Tibial artery (tissue), 4 donors: ENCODE results near the gene BCDIN3D.

ENCODE experiments used
- DNase-seq, 2 donors: peaks; one replicate each; pipeline ENCODE4 v3.0.0-alpha.2; 2019
- H3K27ac ChIP-seq, 2 donors: fragments of 200-600 bp; sonication (generic) in 1 of 2; 1 replicate in 1 of 2; 2 replicates in 1 of 2; pipeline ENCODE4 v1.5.1; 2018 to 2019; ENCODE audit warnings: mild to moderate bottlenecking in 1 of 2
- H3K27me3 ChIP-seq, 2 donors: fragments of 200-600 bp; sonication (generic) in 1 of 2; one replicate each; pipeline versions ENCODE4 v1.5.1 to v1.6.0; 2016 to 2019
- H3K36me3 ChIP-seq, 3 donors: fragments of 200-600 bp; sonication (generic) in 2 of 3; one replicate each; pipeline ENCODE4 v1.5.1; 2016 to 2019; ENCODE audit warnings: mild to moderate bottlenecking in 2 of 3
- H3K4me1 ChIP-seq, 4 donors: fragments of 200-600 bp; sonication (generic) in 2 of 4; 1 replicate in 3 of 4; 2 replicates in 1 of 4; pipeline ENCODE4 v1.5.1; 2016 to 2019
- H3K4me3 ChIP-seq, 2 donors: fragments of 200-600 bp; sonication (generic) in 1 of 2; 1 replicate in 1 of 2; 2 replicates in 1 of 2; pipeline ENCODE4 v1.5.1; 2018 to 2019; ENCODE audit warnings: mild to moderate bottlenecking in 2 of 2
- H3K9me3 ChIP-seq, 3 donors: fragments of 200-600 bp; sonication (generic) in 1 of 3; one replicate each; pipeline ENCODE4 v1.5.1; 2016 to 2019
- CTCF ChIP-seq, 2 experiments: fragments of 200-600 bp in 1 of 2; fragments of 450-650 bp in 1 of 2; IDR thresholded peaks; one replicate each; pipeline ENCODE4 v1.5.1; 2017 to 2019; ENCODE audit warnings: antibody characterized with exemption in 2 of 2, mild to moderate bottlenecking in 1 of 2, moderate library complexity in 1 of 2
- intact Hi-C: fragments of 100-400 bp; cut with DNase I; formaldehyde crosslinking; loops from one replicate; pipeline ENCODE4 v1.15.0; 2023; ENCODE audit warnings: low total_unique reads

BCDIN3D gene

DNA sequence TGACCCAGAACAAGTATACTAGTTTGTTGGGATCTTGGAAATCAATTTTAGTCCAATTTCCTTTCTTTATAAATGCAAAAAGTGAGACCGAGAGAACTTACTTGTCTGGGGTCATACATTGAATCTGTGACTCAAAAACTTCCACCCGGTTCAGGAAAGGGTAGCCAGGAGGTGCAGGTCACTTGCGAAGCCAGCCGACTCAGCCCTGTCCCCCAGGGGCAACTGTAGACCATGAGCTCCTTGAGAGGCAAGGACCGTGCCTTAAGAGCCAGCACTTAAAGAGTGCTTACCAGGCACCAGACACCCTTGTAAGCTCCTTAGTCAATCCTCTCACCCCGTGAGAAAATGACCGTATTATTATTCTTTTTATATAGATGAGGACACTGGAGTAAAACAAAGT is 505 bp upstream of the BCDIN3D start:
- Histone ChIP-seq H3K9me3 (no peaks in the 10 kb centered on the region), H3K27me3 (peaks cover 0 to 15% of the 10 kb centered on the region in 2 donors), H3K27ac (peak overlapping the region; percentile 90 to 93), H3K36me3 (no peaks in the 10 kb centered on the region), H3K4me1 (peaks cover 0 to 15% (median 12%) of the 10 kb centered on the region in 4 donors), H3K4me3 (peak overlapping the region; percentile 65 to 68)
- DNase-seq: peak in 1 of 2 donors; percentile 40
- intact Hi-C loops: no loop called here
- TF ChIP-seq CTCF (IDR thresholded peaks at IDR 0.05): no peak

DNA sequence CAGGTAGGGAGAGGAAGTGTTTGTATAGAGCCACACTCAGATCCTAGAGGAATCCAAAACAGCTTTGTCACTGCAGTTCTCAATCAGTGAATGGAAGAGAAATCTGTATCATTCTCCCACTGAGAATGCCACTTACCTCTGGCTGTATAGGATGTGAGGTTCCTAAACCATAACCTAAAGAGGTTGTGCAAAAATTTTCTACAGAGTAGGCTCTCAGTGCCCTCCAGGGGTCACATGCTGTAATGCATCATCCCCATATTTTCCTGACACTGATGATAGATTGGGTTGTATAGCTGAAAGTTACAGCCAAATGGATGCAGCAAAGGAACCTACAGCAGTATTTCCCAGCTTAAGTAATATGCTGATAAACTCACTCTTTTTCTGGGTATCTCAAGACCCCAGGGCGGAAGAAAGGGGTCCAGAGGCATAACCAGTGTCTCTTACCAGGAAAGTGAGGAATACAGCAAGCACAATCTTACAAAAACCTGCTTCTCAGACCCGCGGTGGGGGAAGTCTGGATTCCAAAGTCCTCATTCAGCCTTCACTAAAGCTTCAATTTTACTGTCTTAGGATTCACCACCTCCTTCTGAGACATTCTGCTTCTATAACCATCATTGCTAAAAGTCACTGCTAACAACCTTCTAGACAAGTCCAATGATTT is 3.8 kb downstream of the BCDIN3D start:
- Histone ChIP-seq H3K9me3 (no peaks in the 10 kb centered on the region), H3K4me3 (no peak overlapping the region), H3K4me1 (peaks cover 0 to 15% (median 12%) of the 10 kb centered on the region in 4 donors), H3K27me3 (no peaks in the 10 kb centered on the region), H3K27ac (no peak overlapping the region), H3K36me3 (peaks cover 0 to 4% (median 0%) of the 10 kb centered on the region in 3 donors)
- peak; percentile 53 to 57 for TF ChIP-seq CTCF (IDR thresholded peaks at IDR 0.05)
- intact Hi-C loops: loop anchor here (10.0 kb wide), 1 partner anchor 94 kb away; the partner anchor contains the start of gene TMBIM6
- DNase-seq: no peak

DNA sequence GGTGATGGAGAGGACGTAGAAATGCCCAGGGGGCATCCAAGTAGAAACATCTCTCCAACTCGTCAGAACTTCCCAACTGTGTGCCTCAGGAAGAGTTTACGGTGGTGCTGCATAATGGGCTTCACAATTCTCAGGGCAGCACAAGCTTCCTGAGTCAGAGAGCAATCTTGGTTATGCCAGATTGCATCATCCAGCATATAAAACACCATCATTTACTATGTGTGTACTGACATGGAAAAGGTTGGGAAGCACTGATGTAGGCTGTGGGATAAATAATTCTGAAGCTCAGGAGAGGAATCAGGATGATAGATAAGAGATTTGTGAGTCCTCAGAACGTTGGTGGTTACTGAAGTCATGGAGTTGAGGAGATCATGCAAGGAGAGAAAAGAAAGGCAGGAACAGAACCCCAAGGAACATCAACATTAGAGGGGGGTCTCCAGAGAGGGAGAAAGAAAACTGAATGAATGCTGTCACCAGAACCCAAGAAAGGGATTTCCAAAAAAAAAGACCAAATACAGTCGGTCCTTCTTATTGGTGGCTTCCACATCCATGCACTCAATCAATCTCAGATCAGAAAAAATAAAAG is 10.0 kb downstream of the BCDIN3D start:
- intact Hi-C loops: loop anchor here (10.0 kb wide), 1 partner anchor 88 kb away; the partner anchor contains the start of gene TMBIM6
- Histone ChIP-seq H3K27me3 (no peaks in the 10 kb centered on the region), H3K4me3 (no peak overlapping the region), H3K27ac (no peak overlapping the region), H3K4me1 (peaks cover 0 to 11% (median 7%) of the 10 kb centered on the region in 4 donors), H3K36me3 (peaks cover 0 to under 1% (median 0%) of the 10 kb centered on the region in 3 donors), H3K9me3 (no peaks in the 10 kb centered on the region)
- TF ChIP-seq CTCF (IDR thresholded peaks at IDR 0.05): no peak
- no peak for DNase-seq

DNA sequence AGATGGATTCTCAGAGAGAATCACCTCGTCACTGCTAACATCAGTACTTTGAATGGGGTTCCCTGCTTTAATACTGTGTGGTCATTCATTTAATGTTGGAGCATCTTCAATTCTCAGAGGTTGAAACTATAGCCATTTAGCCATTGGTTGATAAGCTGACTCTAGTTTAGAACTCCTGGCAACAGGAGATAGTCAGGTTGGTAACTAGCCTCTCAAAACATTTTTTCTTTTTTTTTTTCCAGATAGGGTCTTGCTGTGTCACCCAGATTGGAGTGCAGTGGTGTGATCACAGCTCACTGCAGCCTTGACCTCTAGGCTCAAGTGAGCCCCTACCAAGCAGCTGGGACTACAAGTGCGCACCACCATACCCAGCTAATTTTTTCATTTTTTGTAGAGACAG is 11.2 kb downstream of the BCDIN3D start:
- no peak for DNase-seq
- Histone ChIP-seq H3K4me3 (no peak overlapping the region), H3K9me3 (no peaks in the 10 kb centered on the region), H3K27me3 (no peaks in the 10 kb centered on the region), H3K36me3 (no peaks in the 10 kb centered on the region), H3K27ac (no peak overlapping the region), H3K4me1 (peaks cover 0 to 18% (median 12%) of the 10 kb centered on the region in 4 donors)
- no peak for TF ChIP-seq CTCF (IDR thresholded peaks at IDR 0.05)
- intact Hi-C loops: loop anchor here (10.0 kb wide), 1 partner anchor 87 kb away; the partner anchor contains the start of gene TMBIM6

GRCh38 chr12:49828133-49829091 is 14.5 kb downstream of the BCDIN3D start, which contains the start of gene NCKAP5L:
NCKAP5L (minus strand) TSS chr12:49828413; CDS start chr12:49804044, 24,369 bp downstream.
- no peak for TF ChIP-seq CTCF (IDR thresholded peaks at IDR 0.05)
- H3K9me3 ChIP-seq: no peaks in the 10 kb centered on the region
- peaks cover 0 to 47% (median 36%) of the 10 kb centered on the region in 4 donors for H3K4me1 ChIP-seq

More at GRCh38 chr12:49828133-49829091, 14.5 kb downstream of the BCDIN3D start, which contains the start of gene NCKAP5L:
- Histone ChIP-seq H3K36me3 (peaks cover 0 to 8% (median 0%) of the 10 kb centered on the region in 3 donors), H3K27me3 (no peaks in the 10 kb centered on the region), H3K4me3 (peak within 1 kb of the TSS; percentile 69 to 97), H3K27ac (peak within 1 kb of the TSS; percentile 87 to 96)
- intact Hi-C loops: no loop called here
- DNase-seq: peak; percentile 96 to 98
